Hepatocyte (in vitro differentiated cells): ENCODE results near the gene RNF166. TPM values are rescaled to one million over a fixed set of nuclear protein-coding genes. Genes with fewer than 3 reads are reported as not detected.

Source experiments
- DNase-seq: peaks from one replicate; pipeline ENCODE4 v3.0.0-alpha.2; 2016; ENCODE audit warnings: low spot score
- H2AFZ ChIP-seq: fragments of 200-600 bp; sonication (generic); 2 replicates; pipeline ENCODE4 v1.6.0; 2016; ENCODE audit warnings: antibody characterized with exemption, mild to moderate bottlenecking
- H3K27ac ChIP-seq: fragments of 200-600 bp; sonication (generic); 2 replicates; pipeline ENCODE4 v1.5.1; 2016; ENCODE audit warnings: mild to moderate bottlenecking
- H3K27me3 ChIP-seq: fragments of 200-600 bp; sonication (generic); 2 replicates; pipeline ENCODE4 v1.6.1; 2016
- H3K36me3 ChIP-seq: fragments of 200-600 bp; sonication (generic); replicated peaks from 2 replicates; pipeline ENCODE4 v1.5.1; 2016; ENCODE audit warnings: low read depth; ENCODE audit not compliant: insufficient read depth
- H3K4me1 ChIP-seq: fragments of 200-600 bp; sonication (generic); 2 replicates; pipeline ENCODE4 v1.5.1; 2016; ENCODE audit warnings: mild to moderate bottlenecking, moderate library complexity; ENCODE audit not compliant: insufficient read depth
- H3K4me2 ChIP-seq: fragments of 200-600 bp; sonication (generic); 2 replicates; pipeline ENCODE4 v1.6.0; 2016
- H3K4me3 ChIP-seq: fragments of 200-600 bp; sonication (generic); 2 replicates; pipeline ENCODE4 v1.5.1; 2016; ENCODE audit warnings: mild to moderate bottlenecking
- H3K79me2 ChIP-seq: fragments of 200-600 bp; sonication (generic); 2 replicates; pipeline ENCODE4 v1.6.0; 2017; ENCODE audit warnings: mild to moderate bottlenecking
- H3K9me2 ChIP-seq: fragments of 200-600 bp; sonication (generic); replicated peaks from 2 replicates; pipeline ENCODE4 v1.6.0; 2017; ENCODE audit warnings: mild to moderate bottlenecking; ENCODE audit not compliant: insufficient read depth
- H3K9me3 ChIP-seq: fragments of 200-600 bp; sonication (generic); 2 replicates; pipeline ENCODE4 v1.5.1; 2016; ENCODE audit warnings: low read depth, mild to moderate bottlenecking
- H4K20me1 ChIP-seq: fragments of 200-600 bp; sonication (generic); 2 replicates; pipeline ENCODE4 v1.6.0; 2016; ENCODE audit warnings: mild to moderate bottlenecking; ENCODE audit not compliant: insufficient read depth, poor library complexity, severe bottlenecking
- EZH2 ChIP-seq: fragments of 200-600 bp; sonication (generic); IDR thresholded peaks from 2 replicates; pipeline ENCODE4 v1.6.1; 2016; ENCODE audit warnings: antibody characterized with exemption, mild to moderate bottlenecking, borderline replicate concordance
- EZH2phosphoT487 ChIP-seq: fragments of 200-600 bp; sonication (generic); IDR thresholded peaks from one replicate; pipeline ENCODE4 v1.6.1; 2018; ENCODE audit warnings: antibody characterized with exemption, mild to moderate bottlenecking, low read depth, moderate library complexity; ENCODE audit not compliant: unreplicated experiment, severe bottlenecking
- WGBS: methylation state at CpG from one replicate; pipeline ENCODE4 v1.1.6; 2016; ENCODE audit warnings: low lambda C conversion rate; ENCODE audit errors: missing lambda C conversion rate; 5-methylcytosine and 5-hydroxymethylcytosine counted together
- polyA plus RNA-seq: library from polyadenylated mRNA; unstranded; fragments of >200 nt; fragmentation: Nextera tagmentation; extraction: Ambion mirVana; gene quantifications from 2 replicates; pipeline ENCODE4 v1.2.1, GENCODE V29; 2016
- total RNA-seq: library from RNA; depleted of rRNA; stranded (reverse); fragments of >200 nt; gene quantifications from 2 replicates; pipeline ENCODE4 v1.2.3, GENCODE V29; 2014
- TF ChIP-seq, protein P1 (sequence below): fragments of 200-600 bp; sonication (generic); IDR thresholded peaks from 2 replicates; pipeline ENCODE4 v1.5.1; 2016; ENCODE audit warnings: antibody characterized with exemption, mild to moderate bottlenecking; ENCODE audit not compliant: poor library complexity

The RNF166 gene
- total and polyA plus RNA-seq, 2 experiments from 2014 or later, result 10.1 to 16.8 TPM

- no peaks in the 10 kb centered on the region for H4K20me1 ChIP-seq
- H3K9me2 ChIP-seq, result no peaks in the 10 kb centered on the region
- no peak overlapping the region for H3K27ac ChIP-seq
- TF ChIP-seq, protein P1, sequence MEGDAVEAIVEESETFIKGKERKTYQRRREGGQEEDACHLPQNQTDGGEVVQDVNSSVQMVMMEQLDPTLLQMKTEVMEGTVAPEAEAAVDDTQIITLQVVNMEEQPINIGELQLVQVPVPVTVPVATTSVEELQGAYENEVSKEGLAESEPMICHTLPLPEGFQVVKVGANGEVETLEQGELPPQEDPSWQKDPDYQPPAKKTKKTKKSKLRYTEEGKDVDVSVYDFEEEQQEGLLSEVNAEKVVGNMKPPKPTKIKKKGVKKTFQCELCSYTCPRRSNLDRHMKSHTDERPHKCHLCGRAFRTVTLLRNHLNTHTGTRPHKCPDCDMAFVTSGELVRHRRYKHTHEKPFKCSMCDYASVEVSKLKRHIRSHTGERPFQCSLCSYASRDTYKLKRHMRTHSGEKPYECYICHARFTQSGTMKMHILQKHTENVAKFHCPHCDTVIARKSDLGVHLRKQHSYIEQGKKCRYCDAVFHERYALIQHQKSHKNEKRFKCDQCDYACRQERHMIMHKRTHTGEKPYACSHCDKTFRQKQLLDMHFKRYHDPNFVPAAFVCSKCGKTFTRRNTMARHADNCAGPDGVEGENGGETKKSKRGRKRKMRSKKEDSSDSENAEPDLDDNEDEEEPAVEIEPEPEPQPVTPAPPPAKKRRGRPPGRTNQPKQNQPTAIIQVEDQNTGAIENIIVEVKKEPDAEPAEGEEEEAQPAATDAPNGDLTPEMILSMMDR, result no peak
- TF ChIP-seq EZH2phosphoT487 (no peak), EZH2 (no peak)
- H3K9me3 ChIP-seq, result no peaks in the 10 kb centered on the region
- H3K36me3 ChIP-seq, result no peaks in the 10 kb centered on the region
- 95% methylated on average over 14 of the region's 14 CpGs for WGBS
- H3K27me3 ChIP-seq, result no peaks in the 10 kb centered on the region
- H3K4me3 ChIP-seq, result no peak overlapping the region
- DNase-seq, result no peak
- H3K4me1 ChIP-seq, result no peaks in the 10 kb centered on the region
- no peak overlapping the region for H2AFZ ChIP-seq
- H3K4me2 ChIP-seq, result no peak overlapping the region
- no peaks in the 10 kb centered on the region for H3K79me2 ChIP-seq
Observed at GRCh38 chr16:88696441-88696840, 9.8 kb downstream of the RNF166 start.

- Histone ChIP-seq H3K4me2 (no peak overlapping the region), H2AFZ (no peak overlapping the region), H3K4me3 (no peak overlapping the region), H3K9me2 (no peaks in the 10 kb centered on the region), H4K20me1 (no peaks in the 10 kb centered on the region), H3K27ac (no peak overlapping the region), H3K4me1 (no peaks in the 10 kb centered on the region), H3K36me3 (no peaks in the 10 kb centered on the region), H3K27me3 (no peaks in the 10 kb centered on the region), H3K79me2 (no peaks in the 10 kb centered on the region), H3K9me3 (no peaks in the 10 kb centered on the region)
- no peak for DNase-seq
- TF ChIP-seq, protein P1, result no peak
- no peak for TF ChIP-seq EZH2
- no peak for TF ChIP-seq EZH2phosphoT487
- 95% methylated on average over 6 of the region's 7 CpGs for WGBS
Observed at GRCh38 chr16:88695753-88696152, 10.5 kb downstream of the RNF166 start.

DNA sequence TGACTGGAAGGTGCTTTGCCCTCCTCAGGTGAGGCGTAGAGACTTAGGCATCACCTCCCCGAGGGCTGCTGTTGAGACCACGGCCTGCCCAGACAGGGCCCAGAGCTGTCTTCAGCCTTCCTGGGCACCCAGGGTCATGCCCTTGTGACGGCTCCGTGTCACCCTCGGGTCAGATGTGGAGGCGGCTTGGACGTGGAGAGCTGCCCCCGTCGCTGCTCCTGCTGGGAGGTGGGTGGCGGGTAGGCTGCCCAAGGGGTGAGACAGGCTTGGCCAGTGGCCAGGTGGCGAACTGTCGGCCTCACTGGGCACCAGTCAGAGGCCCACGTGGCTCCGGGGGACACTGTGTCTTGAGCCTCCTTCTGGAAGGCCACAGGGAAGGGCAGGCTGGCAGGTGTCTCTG lies 11.0 kb downstream of the RNF166 start:
- no peaks in the 10 kb centered on the region for H3K4me1 ChIP-seq
- no peaks in the 10 kb centered on the region for H3K9me2 ChIP-seq
- H3K27ac ChIP-seq, result no peak overlapping the region
- TF ChIP-seq, protein P1, result no peak
- no peak for TF ChIP-seq EZH2phosphoT487
- TF ChIP-seq EZH2, result no peak
- H3K79me2 ChIP-seq, result no peaks in the 10 kb centered on the region
- H3K27me3 ChIP-seq, result no peaks in the 10 kb centered on the region
- H4K20me1 ChIP-seq, result no peaks in the 10 kb centered on the region
- H2AFZ ChIP-seq, result no peak overlapping the region
- no peak for DNase-seq
- no peak overlapping the region for H3K4me2 ChIP-seq
- no peaks in the 10 kb centered on the region for H3K9me3 ChIP-seq
- no peaks in the 10 kb centered on the region for H3K36me3 ChIP-seq
- no peak overlapping the region for H3K4me3 ChIP-seq
- WGBS, result 90% methylated on average over 15 of the region's 15 CpGs

GRCh38 chr16:88694221-88695087 lies 11.8 kb downstream of the RNF166 start:
- Histone ChIP-seq H3K4me3 (no peak overlapping the region), H4K20me1 (no peaks in the 10 kb centered on the region), H3K9me3 (no peaks in the 10 kb centered on the region), H3K27ac (no peak overlapping the region), H3K9me2 (no peaks in the 10 kb centered on the region), H3K4me1 (no peaks in the 10 kb centered on the region), H2AFZ (no peak overlapping the region), H3K4me2 (no peak overlapping the region), H3K79me2 (no peaks in the 10 kb centered on the region), H3K36me3 (no peaks in the 10 kb centered on the region), H3K27me3 (no peaks in the 10 kb centered on the region)
- WGBS, result 90% methylated on average over 31 of the region's 37 CpGs
- DNase-seq, result no peak
- TF ChIP-seq EZH2 (no peak), EZH2phosphoT487 (no peak)
- TF ChIP-seq, protein P1, result no peak
